ENCODE data around the gene AP2B1.
"Not testable (repeated sequence)": the region's sequence is repeated elsewhere in the genome, so short reads cannot be mapped to it uniquely, and the experiment has no call there.

The AP2B1 gene

DNA sequence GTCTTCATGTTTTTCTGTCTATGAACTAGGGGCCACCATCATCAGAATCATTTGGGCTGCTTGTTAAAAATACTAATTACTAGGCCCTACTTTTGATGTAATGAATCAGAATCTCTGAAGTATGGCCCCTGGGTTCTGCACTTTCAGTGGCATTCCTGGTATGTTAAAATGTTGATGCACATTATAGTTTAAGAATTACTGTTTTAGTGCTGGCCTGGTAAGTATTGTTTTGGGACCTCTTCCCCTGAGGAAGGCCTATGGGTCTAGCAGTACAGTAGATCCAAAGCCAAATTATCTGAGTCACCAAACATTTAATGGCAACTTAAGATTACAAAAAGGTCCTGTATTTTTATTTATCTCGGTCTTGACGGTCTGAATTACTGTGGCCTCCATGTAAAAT, 58.8 kb downstream of the AP2B1 start:
- DNase-seq = no peak

DNA sequence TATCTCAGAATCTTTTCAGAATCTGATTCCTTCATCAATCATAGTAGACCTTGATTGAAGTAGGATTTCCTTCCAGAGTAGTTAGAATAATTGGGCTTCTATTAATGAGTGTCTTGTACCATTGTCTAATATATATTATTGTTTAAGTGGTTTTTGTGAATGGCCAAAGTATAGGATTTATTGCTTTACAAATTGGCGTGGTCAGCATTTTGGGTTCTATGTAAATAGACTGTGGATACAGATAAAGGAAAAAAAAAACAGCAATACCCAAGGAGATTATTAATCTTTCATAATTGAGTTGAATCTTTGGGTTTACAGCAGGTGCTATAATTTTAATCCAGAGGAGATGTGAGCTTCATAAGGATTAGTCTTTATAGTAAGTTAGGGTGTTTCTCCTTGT, 64.3 kb downstream of the AP2B1 start:
- no peak for DNase-seq

DNA sequence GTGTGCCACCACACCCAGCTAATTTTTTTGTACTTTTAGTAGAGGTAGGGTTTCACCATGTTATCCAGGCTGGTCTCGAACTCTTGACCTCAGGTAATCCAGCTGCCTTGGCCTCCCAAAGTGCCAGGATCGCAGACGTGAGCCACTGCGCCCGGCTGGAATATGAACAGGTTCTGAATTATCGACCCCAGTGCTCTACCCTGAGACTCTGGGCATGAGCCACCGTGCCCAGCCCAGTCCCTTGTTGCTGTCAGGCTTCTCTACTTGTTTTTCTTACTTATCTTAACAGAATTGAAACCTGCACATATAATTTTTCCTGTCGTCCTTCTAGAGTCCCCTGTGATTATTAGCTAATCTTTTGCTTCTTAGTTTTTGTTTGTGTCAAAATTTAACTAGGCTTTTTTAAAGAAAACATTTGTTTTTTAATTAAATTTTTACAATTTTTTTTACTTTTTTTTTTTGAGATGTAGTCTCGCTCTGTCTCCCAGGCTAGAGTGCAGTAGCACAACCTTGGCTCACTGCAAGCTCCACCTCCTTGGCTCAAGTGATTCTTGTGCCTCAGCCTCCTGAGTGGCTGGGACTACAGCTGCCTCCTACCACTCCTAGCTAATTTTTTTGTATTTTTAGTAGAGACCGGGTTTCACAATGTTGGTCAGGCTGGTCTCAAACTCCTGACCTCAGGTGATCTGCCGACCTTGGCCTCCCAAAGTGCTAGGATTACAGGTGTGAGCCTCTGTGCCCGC, 66.7 kb downstream of the AP2B1 start:
- DNase-seq = no peak

DNA sequence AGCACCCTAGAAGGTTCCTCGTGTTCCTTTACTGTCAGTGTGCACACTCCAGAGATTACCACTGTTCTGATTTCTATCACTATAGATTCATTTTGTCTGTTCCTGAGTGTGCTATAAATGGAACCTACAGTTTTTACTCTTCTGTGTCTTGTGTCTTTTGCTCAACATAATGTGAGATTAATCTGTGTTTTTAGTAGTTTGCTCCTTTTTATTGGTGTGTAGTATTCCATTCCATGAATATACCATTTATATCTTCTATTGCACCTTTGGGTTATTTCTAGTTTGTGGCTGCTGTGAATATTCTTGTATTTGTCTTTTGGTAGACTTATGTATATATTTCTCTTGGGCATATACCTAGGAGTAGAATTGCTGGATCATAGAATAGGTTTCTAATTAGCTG, 68.2 kb downstream of the AP2B1 start:
- DNase-seq = no peak

DNA sequence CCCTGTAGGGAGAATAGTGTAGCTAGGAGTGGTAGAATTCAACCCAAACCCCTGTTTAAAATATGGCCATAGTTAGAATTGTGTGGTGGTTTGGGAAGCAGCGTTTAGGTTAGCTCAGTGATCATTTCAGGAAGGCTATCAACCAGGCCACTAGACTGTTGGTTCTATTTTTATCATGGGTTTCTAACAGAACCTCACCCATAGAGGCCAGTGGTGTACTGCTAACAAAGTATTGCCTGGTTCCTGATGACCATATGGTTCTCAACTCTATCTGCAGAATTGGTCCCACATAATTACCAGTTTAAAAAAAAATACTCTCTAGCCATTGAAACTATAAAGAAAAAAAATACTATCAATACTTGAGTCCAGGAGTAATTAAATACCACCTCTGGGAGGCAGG, 73.8 kb downstream of the AP2B1 start:
- DNase-seq = no peak

DNA sequence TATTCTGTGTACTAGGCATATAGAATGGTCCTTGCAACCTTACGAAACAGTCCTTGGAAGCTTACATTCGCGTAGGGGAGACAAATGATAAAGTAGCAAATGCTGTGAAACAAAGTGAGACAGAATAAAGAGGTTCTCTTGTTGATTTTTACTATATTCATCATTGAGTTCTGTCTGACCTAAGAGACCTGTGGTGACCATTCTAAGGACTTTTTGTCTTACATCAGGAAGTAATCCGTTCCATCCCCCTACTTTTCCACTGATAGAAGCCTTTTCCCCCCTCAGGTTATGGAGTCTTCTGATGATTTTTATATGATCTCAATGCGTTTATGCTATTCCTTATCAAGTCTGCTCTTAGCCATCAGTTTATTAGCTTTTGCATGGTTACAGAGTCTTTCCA, 77.6 kb downstream of the AP2B1 start:
- DNase-seq = no peak

DNA sequence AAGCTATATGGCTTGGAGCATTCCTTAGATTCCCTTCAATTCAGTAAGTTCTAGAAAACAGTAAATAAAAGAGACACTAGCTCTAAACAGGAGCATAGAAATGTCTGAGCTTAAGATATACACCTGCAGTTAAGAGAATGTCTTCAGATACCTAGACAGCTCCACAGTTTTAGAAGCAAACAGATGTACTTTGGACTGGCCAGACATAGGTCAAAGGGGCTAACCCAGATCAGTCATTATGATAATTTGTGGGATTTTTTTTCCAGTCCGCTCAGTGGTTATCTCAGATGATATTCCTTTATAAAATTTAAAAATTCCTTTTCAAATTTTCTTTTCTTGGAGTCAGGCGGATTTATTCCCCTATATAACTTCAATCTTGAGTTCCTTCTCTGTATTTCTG, 78.5 kb downstream of the AP2B1 start:
- no peak for DNase-seq

DNA sequence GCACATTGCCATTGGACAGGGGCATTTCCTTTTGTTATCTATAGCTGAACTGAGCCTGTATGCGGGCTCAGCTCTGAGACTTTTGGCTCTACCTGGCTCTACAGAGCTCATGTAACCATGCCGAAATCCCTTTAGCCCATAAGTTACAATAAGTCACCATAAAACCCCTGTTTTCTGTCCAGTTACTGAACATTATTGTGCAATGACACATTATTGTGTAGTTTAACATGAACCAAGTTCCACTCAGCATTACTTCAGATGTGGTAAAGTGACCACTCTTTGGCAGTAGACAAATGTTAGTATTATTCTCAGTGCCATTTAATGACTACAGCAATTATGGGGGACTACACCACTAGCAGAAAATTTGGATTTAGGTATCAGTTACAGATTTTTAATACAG, 78.9 kb downstream of the AP2B1 start:
- no peak for DNase-seq

DNA sequence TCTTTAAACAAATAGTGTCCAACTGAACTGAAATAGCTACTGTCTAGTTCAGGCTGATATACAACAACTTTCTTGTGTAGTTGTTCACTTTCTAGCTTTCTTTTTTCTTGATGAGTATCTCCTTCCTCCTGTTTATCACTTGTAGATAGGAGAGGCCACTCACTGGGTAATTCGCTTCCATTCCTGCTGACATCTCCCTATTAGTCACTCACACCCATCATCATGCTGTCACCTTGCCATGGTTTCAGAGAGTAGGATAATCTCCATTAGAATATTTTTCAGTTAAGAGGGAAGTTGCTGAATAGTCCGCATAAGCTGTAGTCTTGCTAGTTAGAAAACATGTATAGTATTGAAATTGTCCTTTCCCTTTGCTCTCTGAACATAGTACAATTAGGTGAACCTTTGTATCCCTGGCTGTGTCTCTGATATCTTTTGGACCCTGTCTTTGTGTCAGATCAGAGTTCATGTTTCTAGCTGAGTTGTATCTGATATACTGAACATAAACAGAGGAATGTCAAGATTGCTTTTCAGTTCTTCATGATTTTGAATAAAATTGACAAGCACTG, 79.9 kb downstream of the AP2B1 start:
- no peak for DNase-seq

DNA sequence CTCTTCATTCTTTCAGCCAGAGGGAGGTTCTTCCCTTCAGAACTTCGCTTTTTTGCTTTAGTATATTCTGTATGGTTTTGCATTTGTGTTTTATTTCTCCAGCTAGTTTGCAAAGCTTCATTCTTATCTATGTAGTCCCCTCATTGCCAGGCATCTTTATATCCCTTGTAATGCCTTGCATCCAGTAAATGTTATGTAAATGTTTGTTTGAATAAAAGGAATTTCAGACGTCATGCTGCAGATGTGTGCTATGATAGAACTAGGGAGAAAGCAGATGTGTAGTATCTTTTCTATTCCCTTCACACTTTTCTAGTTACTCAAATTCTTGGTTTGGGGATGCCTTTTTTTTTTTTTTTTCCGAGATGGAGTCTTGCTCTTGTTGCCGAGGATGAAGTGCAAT, 81.7 kb downstream of the AP2B1 start:
- no peak for DNase-seq

DNA sequence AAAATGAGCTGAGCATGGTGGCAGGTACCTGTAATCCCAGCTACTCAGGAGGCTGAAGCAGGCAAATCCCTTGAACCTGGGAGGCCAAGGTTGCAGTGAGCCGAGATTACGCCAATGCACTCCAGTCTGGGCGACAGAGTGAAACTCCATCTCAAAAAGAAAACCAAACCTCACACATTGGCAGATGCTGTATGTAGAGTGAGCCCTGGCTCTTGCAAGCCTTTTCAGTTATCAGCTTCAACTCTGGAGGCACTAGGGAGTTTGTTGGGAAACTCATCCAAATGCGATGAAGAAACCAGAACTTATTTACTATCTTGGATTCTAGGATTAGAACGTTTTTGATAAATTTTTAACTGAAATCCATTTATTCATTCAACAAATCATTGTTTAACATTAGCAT, 87.4 kb downstream of the AP2B1 start:
- DNase-seq = no peak

DNA sequence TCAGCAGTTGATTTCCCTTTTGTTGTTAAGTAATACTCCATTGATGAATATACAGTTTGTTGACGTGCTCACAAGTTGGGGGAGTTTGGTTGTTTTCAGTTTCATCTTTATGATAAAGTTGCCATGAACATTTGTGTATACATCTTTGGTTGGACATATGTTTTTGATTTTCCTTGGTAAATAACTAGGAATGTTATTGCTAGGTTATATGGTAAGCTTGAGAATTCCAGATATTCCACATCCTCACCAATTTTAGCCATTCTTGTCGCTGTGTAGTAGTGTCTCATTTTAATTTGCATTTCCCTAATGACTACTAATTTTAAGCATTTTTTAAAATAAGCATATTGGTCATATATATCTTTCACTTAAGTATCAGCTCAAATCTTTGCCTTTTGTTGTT, 89.3 kb downstream of the AP2B1 start:
- DNase-seq = no peak

DNA sequence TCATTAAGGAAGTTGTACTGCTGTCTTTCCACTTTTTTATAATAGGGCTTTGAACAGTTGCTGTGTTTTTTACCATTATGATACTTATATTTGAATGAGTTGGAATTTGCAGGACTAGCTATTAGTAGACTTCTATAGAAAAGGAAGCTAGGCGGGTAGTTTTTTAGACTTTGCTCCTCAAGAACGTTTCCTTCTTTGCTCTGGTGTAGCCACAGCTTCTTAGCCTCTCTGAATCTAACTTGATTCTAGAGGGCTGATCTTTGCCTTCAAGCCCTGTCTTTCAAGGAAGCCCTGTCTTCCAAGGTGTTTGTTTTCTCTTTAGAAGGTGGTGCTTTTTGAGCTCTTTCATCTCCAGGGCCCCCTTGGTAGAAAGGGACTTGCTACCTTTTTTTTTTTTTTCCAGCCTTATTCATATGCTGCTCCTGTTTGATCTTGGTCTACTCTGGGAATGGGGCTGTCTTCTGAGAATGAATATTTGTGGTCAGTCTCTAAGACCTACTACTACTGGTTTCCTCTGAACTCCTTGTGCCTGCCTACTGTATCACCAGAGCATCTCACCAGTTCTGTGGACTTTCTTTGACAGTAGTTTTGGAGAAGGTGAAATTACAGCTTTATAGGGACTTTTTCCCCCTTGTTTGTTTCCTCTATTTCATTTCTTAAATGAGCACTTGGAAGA, 92.0 kb downstream of the AP2B1 start:
- no peak for DNase-seq

DNA sequence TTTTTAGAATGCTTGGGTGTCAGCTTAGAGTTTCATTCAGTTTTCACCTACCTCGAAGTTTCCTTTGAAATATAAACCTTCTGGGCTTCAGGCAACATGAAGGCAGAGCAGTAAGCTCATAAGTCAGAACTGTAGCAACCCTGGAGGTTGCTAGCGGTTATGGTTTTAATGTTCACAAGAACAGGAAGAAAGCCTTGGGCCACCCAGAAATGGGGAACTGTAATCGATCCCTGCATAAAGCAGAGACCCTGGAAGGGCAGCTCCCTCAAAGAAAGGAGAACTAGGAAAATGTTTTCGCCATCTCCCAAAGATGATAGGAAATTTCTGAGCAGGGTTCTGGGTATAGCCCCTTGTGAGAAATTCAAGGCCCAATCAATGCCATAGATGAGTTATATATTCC, 96.5 kb downstream of the AP2B1 start:
- no peak for DNase-seq

DNA sequence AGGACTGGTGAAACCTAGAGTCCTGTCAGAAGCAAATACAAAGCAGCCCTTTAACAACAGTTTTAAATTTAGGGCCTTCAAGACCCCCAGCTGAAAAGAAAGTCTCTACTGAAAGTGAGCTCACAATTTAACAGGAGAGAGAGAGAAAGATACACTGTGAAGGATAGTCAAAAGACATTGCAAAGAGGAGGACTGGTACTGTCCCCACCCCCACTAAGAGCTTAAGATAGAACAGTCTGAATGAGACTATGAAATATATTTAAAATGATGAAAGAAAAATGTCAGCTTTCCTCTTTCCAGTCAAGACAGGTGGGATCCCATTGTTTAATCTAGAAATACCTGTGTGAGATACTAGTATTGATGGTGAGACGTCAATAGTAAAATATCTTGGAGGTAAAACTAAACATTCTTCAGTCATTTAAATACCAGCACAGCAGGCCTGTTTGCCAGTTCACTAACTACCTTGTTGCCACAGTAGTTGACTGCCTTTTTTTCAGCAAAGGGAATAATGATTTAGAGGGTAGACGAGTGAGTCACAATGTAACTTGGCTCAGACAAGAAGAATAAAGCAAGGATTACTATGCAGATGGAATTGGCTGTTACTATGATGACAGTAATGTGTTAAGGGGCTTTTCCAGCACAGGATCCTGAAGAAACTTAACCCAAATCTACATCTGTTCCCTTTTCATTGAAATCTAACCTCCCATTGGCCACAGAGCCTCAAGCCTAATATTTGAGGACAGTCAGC, 97.1 kb downstream of the AP2B1 start:
- no peak for DNase-seq

DNA sequence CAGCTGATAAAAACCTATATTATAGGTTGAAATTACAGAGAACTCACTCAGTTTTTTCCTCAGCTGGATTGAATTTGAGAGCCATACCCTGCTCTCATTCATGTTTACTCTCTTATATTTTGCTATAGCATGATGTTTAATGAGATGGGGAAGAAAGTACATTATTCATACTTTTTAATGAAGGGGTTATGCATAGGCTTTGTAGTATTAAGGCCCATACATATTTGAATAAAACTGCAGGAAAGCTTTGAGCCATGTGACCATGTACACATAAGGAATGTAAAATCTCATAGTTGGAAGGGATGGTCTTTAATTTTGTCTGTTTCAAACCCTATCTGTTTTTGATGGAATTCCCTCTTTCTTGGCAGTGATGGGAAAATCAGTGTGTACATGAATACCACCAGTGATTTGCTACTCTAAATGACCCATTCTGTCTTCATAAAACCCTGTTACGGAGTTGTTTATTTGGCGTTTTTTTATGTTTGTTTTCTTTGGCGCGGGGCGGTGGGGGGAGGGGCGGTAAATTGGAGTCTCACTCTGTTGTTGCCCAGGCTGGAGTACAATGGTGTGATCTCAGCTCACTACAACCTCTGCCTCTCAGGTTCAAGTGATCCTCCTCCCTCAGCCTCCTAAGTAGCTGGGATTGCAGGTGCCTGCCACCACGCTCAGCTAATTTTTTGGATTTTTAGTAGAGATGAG, 105.5 kb downstream of the AP2B1 start:
- no peak for DNase-seq

DNA sequence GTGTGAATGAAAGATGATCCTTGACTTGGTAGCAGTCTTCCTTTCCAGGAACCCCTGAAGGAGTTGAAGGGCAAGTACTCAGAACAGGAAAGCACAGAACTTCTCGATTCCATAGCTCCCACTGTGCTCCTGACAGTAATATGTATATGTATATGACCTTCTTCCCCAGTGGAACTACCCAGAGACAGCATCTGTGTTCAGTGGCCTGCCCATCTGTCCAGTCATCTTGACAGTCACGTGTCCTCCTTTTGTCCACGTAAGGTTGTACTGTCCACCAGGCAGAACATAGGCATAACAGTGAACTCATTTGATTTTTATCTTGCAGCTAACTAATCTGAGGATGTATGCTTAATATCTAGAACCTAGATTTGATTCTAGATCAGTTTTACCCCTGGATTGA, 106.5 kb downstream of the AP2B1 start:
- DNase-seq = no peak

DNA sequence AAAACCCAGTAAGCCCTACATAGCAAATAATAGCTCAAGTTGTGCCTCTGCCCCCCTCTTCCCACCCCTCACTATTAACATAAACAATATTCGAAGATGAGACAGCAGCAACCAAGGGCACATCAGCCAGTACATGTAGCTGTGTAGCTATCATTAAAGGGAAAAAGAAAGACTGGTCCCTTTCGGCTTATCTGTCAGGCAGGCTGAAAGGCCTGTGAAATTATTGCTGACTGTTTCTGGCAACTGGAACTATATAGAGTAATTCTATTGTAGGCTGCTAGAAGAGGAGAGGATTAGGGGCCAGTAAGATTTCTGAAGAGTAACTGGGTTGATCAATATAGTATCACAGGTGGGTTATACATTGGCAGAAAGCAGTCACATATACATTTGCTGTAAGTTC, 107.8 kb downstream of the AP2B1 start:
- no peak for DNase-seq

DNA sequence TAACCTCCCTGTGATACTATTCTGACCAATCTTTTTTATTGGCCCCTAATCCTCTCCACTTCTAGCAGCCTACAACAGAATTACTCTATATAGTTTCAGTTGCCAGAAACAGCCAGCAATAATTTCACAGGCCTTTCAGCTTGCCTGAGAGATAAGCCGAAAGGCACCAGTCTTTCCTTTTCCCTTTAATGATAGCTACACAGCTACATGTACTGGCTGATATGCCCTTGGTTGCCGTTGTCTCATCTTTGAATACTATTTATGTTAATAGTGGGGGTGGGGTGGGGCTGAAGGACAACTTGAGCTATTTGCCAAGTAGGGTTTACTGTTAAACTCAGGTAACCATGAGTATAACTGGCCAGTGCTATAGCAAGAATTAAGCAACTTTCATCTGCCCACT, 108.5 kb downstream of the AP2B1 start:
- DNase-seq = no peak

DNA sequence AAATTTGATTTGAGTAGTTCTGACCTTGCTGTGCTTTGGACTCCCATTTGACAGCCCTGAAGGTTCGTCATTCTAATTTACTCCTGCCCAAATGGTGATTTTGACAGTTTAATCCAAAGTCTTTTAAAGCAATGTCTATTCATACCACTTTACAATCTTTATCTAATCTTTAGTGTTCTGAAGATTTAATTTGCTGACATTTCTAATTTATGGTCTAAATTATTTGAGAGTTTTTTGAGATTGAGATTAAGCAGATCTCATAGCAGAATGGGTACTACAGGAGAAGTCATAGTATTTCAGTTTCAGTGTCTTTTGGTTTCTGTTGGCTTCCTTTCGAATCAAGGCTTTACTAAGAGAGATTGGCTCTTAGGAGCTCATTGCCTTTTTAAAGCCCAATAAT, 111.7 kb downstream of the AP2B1 start:
- DNase-seq = no peak

DNA sequence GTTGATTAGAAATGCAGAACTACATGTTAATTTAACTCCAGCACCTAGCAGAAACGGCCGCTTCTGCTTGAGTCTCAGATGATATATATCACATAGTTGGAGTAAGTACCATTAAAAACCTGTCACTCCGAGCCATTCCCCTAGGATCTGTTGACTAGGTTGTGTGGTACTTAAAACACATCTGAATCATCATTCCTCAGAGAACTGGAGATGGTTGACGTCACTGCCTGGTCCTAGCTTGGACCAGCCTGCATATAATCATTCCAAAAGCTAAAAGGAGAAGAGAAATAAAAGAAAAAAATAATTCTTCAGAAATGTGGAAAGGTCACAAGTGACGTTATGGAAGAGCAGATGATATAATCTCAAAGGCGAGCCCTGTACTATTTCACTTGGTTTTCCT, 113.0 kb downstream of the AP2B1 start:
- DNase-seq = no peak

DNA sequence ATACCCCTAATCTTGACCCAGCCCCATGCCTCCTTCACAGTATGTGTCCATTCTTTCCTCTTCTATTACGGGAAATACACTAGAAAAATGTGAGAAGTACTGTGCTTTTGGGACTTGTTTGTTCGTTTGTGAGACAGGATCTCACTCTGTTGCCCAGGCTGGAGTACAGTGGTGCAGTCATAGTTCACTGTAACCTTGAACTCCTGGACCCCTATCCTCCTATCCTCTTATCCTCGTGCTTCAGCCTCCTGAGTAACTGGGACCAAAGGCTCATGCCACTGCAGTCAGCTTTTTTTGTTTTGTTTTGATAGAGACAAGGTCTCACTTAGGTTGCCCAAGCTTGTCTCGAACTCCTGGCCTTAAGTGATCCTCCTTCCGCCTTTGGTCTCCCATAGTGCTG, 114.4 kb downstream of the AP2B1 start:
- DNase-seq = no peak

DNA sequence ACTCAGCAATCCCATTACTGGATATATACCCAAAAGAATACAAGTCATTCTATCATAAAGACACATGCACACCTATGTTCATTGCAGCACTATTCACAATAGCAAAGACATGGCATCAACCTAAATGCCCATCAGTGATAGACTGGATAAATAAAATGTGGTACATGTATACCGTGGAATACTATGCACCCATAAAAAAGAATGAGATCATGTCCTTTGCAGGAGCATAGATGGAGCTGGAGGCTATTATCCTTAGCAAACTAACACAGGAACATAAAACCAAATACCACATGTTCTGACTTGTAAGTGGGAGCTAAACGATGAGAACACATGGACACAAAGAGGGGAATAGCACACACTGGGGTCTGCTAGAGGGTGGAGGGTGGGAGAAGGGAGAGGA, 116.2 kb downstream of the AP2B1 start:
- DNase-seq = not testable (repeated sequence)

Data from DMS 273 treated with DMSO at 0.1 percent for 48 hours (cell line).